HCT116 (cell line): ENCODE results near the gene SOX6.

Source experiments
- TF ChIP-seq, protein P1 (sequence below), 3 experiments: fragments of 200-600 bp in 1 of 3; sonication (generic) in 1 of 3; IDR thresholded peaks in 2 of 3; conservative IDR thresholded peaks in 1 of 3; 2 replicates each; pipeline ENCODE4 v1.5.1; 2012 to 2017; ENCODE audit warnings: low read depth in 2 of 3, low read length in 2 of 3, antibody characterized with exemption in 1 of 3, borderline replicate concordance in 1 of 3, control low read depth in 1 of 3, mild to moderate bottlenecking in 1 of 3, mixed read lengths in 1 of 3, mixed run types in 1 of 3, moderate library complexity in 1 of 3; ENCODE audit not compliant: insufficient read depth in 1 of 3
- TF ChIP-seq, protein P2 (sequence below): IDR thresholded peaks from 2 replicates; pipeline ENCODE4 v1.6.1; 2012

DNA sequence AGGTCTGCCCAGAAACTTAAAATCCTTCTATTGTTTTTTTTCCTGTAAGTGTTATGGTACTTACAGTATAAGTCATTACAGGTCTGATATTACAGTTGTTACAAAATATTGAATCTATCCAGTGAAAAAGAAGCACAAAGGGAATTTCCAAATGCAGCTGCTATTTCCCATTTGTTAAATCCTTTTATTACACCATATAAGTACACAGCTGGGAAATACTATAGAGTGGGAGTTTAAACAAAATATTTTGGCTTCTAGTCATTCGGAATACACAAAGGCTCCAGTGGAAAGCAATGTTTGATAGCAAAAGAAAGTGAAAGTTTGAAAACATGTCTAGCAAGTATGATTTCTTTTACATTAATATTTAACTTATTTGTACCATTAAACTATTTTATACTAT, 18.0 kb downstream of the SOX6 start:
- TF ChIP-seq, protein P1, sequence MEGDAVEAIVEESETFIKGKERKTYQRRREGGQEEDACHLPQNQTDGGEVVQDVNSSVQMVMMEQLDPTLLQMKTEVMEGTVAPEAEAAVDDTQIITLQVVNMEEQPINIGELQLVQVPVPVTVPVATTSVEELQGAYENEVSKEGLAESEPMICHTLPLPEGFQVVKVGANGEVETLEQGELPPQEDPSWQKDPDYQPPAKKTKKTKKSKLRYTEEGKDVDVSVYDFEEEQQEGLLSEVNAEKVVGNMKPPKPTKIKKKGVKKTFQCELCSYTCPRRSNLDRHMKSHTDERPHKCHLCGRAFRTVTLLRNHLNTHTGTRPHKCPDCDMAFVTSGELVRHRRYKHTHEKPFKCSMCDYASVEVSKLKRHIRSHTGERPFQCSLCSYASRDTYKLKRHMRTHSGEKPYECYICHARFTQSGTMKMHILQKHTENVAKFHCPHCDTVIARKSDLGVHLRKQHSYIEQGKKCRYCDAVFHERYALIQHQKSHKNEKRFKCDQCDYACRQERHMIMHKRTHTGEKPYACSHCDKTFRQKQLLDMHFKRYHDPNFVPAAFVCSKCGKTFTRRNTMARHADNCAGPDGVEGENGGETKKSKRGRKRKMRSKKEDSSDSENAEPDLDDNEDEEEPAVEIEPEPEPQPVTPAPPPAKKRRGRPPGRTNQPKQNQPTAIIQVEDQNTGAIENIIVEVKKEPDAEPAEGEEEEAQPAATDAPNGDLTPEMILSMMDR (IDR thresholded peaks at IDR 0.05 in 2 of 3, conservative IDR thresholded peaks at IDR 0.05 in 1 of 3; ENCODE audit: borderline replicate concordance in 1 of 3, insufficient read depth in 1 of 3, low read depth in 2 of 3, low read length in 2 of 3) = no peak
- TF ChIP-seq, protein P2, sequence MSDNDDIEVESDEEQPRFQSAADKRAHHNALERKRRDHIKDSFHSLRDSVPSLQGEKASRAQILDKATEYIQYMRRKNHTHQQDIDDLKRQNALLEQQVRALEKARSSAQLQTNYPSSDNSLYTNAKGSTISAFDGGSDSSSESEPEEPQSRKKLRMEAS = no peak
